GM12865 (cell line): ENCODE results near the gene LBH.

ENCODE experiments used
- DNase-seq: peaks from one replicate; pipeline ENCODE4 v3.0.0; 2010; ENCODE audit warnings: low read depth
- H3K4me3 ChIP-seq: 2 replicates; pipeline ENCODE4 v1.5.1; 2011; ENCODE audit warnings: mild to moderate bottlenecking, low read depth, low read length, control low read depth
- TF ChIP-seq, protein P1 (sequence below): IDR thresholded peaks from 2 replicates; pipeline ENCODE4 v1.5.1; 2011; ENCODE audit warnings: low read length, control low read depth, low read depth, inconsistent platforms; ENCODE audit not compliant: insufficient read depth; ENCODE audit errors: missing control alignments

Gene LBH

DNA sequence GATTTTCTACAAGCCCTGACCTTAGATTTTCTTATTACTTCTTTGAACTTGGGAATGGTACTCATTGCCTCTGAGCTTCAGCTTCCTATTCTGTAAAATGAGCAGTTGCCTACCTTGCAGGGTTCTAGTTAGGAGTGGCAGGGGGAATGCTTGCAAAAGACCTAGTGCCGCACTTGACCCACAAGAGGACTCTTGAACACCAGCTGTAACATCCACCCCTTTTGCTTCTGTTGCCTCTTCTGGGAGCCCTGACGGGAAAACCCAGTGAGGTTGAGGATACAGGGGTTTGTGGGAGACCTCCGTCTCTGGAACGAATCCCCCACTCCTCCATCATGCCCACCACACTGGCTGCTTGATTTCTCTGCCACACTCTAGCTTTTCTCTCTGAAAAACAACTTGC lies 27.1 kb upstream of the LBH start:
- TF ChIP-seq, protein P1, sequence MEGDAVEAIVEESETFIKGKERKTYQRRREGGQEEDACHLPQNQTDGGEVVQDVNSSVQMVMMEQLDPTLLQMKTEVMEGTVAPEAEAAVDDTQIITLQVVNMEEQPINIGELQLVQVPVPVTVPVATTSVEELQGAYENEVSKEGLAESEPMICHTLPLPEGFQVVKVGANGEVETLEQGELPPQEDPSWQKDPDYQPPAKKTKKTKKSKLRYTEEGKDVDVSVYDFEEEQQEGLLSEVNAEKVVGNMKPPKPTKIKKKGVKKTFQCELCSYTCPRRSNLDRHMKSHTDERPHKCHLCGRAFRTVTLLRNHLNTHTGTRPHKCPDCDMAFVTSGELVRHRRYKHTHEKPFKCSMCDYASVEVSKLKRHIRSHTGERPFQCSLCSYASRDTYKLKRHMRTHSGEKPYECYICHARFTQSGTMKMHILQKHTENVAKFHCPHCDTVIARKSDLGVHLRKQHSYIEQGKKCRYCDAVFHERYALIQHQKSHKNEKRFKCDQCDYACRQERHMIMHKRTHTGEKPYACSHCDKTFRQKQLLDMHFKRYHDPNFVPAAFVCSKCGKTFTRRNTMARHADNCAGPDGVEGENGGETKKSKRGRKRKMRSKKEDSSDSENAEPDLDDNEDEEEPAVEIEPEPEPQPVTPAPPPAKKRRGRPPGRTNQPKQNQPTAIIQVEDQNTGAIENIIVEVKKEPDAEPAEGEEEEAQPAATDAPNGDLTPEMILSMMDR: no peak
- H3K4me3 ChIP-seq: no peak overlapping the region
- no peak for DNase-seq

DNA sequence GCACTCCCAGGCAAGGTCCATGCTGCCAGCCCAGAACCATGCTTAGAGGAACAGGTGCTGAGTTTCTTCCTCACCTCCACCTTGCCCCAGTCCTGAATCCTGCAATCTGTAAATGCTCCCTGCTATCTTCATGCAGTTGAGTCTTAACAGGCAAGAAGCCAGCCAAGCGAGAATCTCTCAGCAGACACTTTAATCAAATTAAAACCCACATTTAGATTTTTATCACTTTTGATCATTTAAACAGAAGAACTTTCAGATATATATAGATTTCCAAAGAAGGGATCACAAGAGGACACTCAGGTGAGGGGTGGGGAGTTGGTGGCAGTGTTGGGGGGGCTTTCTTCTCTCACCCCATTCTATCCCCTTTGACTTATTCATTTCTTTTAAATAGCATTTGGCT lies 25.9 kb upstream of the LBH start:
- no peak for DNase-seq
- TF ChIP-seq, protein P1: no peak
- H3K4me3 ChIP-seq: no peak overlapping the region

DNA sequence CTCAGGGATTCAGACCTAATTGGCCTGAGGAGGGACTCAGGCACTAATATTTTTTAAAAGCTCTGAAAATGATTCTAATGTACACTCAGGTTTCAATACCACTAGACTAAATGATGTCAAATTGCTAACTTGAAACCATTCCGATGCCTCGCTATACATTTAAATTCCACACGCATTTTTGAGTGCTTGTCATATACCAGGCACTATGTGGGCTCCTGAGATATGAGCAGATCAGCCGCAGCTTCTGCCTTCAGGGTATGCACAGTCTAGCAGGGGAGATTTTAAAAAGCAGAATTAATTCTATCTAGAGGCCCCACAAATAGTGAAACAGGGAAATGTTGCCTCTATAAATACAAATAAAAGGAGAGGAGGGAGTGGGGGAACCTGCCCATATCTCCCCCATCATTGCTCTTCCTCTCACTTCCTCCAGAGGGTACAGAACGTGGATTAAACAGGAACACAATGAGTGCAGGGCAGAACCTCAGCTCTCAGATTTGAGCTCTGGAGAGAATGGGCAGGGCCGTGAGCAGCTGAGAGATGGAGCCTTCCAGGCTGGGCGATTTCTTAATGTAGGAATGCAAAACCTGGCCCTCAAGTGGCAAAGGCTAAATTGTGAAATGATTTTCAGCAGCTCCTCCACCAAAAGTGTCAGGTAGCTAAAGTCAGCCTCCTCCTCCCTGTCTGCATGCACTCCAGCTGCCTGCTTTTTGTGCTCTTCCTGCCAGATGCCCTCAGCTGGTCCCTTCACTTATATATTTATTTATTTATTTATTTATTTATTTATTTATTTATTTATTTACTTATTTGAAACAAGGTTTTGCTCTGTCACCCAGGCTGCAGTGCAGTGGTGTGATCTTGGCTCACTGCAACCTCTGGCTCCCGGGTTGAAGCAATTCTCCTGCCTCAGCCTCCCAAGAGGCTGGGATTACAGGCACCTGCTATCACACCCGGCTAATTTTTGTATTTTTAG lies 24.6 kb upstream of the LBH start:
- TF ChIP-seq, protein P1: no peak
- no peak overlapping the region for H3K4me3 ChIP-seq
- DNase-seq: no peak

DNA sequence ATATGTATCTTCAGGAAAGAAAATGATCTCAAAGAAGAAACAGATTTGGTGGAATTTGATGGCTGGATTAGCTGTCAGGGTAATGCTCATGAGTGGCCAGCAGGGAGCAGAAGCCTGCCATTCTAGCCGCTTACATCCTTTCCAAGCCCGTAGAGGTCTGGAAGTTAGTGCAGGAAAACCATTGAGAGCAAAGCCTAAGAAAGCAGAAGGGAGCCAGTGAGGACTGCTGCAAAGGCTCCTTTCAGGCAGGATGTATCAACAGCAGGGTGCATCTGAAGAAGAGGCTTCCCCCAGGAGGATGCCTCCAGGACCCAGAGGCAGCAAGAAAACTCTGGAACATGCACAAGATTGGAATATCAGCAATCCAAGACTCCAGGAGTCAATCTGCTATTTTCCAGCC lies 22.9 kb upstream of the LBH start:
- TF ChIP-seq, protein P1: peak; percentile 78
- peak; percentile 68 for DNase-seq
- no peak overlapping the region for H3K4me3 ChIP-seq

DNA sequence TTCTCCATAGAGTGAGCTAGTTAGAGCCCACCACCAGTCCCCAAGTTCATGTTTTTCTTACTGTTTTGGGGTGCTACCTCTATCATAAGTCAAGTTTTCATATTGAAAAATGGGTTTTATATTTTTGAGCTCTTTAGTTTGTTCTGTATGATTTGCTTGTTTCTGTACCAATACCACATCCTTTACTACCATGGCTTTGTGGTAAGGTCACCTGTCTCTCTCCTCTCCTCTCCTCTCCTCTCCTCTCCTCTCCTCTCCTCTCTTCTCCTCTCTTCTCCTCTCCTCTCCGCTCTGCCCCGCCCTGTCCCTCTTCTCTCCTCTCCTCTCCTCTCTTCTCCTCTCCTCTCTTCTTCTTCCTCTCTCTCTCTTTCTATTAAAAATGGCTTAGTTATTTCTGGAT lies 22.1 kb upstream of the LBH start:
- no peak overlapping the region for H3K4me3 ChIP-seq
- no peak for DNase-seq
- TF ChIP-seq, protein P1: no peak

DNA sequence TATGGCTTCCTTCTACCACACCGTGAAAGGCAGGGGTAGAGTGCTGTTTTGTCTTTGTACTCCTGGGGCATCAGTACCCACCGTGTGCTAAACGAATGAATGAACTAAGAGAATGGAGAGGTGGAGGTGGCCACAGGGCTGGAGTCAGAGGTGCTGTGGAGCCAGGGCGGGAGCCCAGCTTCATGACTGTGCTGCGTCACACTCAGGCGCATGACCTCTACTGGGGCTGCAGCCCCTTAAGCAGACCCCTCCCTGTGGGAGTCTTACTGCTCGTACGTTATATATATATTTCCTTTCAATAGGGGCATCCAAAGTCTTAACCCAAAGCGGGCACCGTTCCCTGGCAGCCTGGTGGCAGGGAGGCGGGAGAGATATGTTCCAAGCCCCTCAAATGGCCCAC lies 18.0 kb upstream of the LBH start:
- TF ChIP-seq, protein P1: no peak
- no peak for DNase-seq
- H3K4me3 ChIP-seq: no peak overlapping the region
